HEK293 (cell line): Measurements from ENCODE around the gene RPS6KA5.

Experiments
- BCL11A ChIP-seq: fragments of 450-650 bp; formaldehyde crosslinking; IDR thresholded peaks from 2 replicates; pipeline ENCODE4 v1.5.1; 2016; ENCODE audit warnings: low read depth, missing biosample characterization, missing genetic modification characterization
- PRDM1 ChIP-seq: fragments of 450-650 bp; formaldehyde crosslinking; IDR thresholded peaks from 2 replicates; pipeline ENCODE4; 2016; ENCODE audit warnings: missing biosample characterization, missing genetic modification characterization
- SP3 ChIP-seq: fragments of 450-650 bp; formaldehyde crosslinking; IDR thresholded peaks from 2 replicates; pipeline ENCODE4 v1.5.1; 2016; ENCODE audit warnings: missing biosample characterization, missing genetic modification characterization
- ZBTB1 ChIP-seq: fragments of 450-650 bp; formaldehyde crosslinking; IDR thresholded peaks from 2 replicates; pipeline ENCODE4 v1.5.1; 2016; ENCODE audit warnings: missing biosample characterization, missing genetic modification characterization
- ZNF274 ChIP-seq, 2 experiments: fragments of 200-500 bp in 1 of 2; fragments of 450-650 bp in 1 of 2; sonication (Bioruptor generic) in 1 of 2; formaldehyde crosslinking in 1 of 2; IDR thresholded peaks; 2 replicates each; pipeline versions ENCODE4 v1.5.1 to v1.6.1; 2014 to 2016; ENCODE audit warnings: borderline replicate concordance in 1 of 2, inconsistent platforms in 1 of 2, low read length in 1 of 2, missing biosample characterization in 1 of 2, missing genetic modification characterization in 1 of 2
- ZNF341 ChIP-seq: fragments of 450-650 bp; formaldehyde crosslinking; IDR thresholded peaks from 2 replicates; pipeline ENCODE4; 2016; ENCODE audit warnings: low read depth, missing biosample characterization, missing genetic modification characterization
- ZNF366 ChIP-seq: fragments of 450-650 bp; formaldehyde crosslinking; conservative IDR thresholded peaks from 2 replicates; pipeline ENCODE4 v1.5.1; 2016; ENCODE audit warnings: missing biosample characterization, missing genetic modification characterization
- ZNF433 ChIP-seq: fragments of 450-650 bp; formaldehyde crosslinking; IDR thresholded peaks from 2 replicates; pipeline ENCODE4 v1.5.1; 2016; ENCODE audit warnings: missing biosample characterization, missing genetic modification characterization, low read depth
- TF ChIP-seq, protein P1 (sequence below): fragments of 450-650 bp; formaldehyde crosslinking; IDR thresholded peaks from 2 replicates; pipeline ENCODE4 v1.5.1; 2016; ENCODE audit warnings: missing biosample characterization, missing genetic modification characterization, borderline replicate concordance
- TF ChIP-seq, protein P2 (sequence below): fragments of 450-650 bp; formaldehyde crosslinking; IDR thresholded peaks from 2 replicates; pipeline ENCODE4 v1.5.1; 2016; ENCODE audit warnings: missing biosample characterization, missing genetic modification characterization
- TF ChIP-seq, protein P3 (sequence below): fragments of 450-650 bp; formaldehyde crosslinking; IDR thresholded peaks from 2 replicates; pipeline ENCODE4 v1.5.1; 2016; ENCODE audit warnings: missing biosample characterization, missing genetic modification characterization
- TF ChIP-seq, protein P4 (sequence below): fragments of 450-650 bp; formaldehyde crosslinking; IDR thresholded peaks from 2 replicates; pipeline ENCODE4 v1.5.1; 2016; ENCODE audit warnings: missing biosample characterization, missing genetic modification characterization
- TF ChIP-seq, protein P5 (sequence below): fragments of 450-650 bp; formaldehyde crosslinking; optimal IDR thresholded peaks from 2 replicates; pipeline ENCODE3; 2016; ENCODE audit warnings: missing biosample characterization, mild to moderate bottlenecking, missing genetic modification characterization

DNA sequence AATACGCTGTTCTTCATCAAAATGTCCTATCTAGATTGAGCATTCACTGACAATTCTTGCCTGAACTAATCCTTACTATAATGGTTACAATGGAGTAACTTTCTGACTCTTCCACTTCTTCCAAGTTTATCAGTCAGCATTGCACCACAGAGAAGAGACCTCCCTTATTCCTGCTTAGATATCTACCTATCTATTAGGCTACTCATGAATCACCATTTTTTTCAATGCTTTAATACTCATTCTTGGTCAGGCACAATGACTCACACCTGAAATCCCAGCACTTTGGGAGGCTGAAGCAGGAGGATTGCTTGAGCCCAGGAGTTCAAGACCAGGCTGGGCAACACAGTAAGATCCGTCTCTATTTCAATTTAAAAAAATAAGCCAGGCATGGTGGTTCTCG is 39.3 kb downstream of the RPS6KA5 start:
- TF ChIP-seq BCL11A (tag by site-specific recombination): no peak
- TF ChIP-seq, protein P1, sequence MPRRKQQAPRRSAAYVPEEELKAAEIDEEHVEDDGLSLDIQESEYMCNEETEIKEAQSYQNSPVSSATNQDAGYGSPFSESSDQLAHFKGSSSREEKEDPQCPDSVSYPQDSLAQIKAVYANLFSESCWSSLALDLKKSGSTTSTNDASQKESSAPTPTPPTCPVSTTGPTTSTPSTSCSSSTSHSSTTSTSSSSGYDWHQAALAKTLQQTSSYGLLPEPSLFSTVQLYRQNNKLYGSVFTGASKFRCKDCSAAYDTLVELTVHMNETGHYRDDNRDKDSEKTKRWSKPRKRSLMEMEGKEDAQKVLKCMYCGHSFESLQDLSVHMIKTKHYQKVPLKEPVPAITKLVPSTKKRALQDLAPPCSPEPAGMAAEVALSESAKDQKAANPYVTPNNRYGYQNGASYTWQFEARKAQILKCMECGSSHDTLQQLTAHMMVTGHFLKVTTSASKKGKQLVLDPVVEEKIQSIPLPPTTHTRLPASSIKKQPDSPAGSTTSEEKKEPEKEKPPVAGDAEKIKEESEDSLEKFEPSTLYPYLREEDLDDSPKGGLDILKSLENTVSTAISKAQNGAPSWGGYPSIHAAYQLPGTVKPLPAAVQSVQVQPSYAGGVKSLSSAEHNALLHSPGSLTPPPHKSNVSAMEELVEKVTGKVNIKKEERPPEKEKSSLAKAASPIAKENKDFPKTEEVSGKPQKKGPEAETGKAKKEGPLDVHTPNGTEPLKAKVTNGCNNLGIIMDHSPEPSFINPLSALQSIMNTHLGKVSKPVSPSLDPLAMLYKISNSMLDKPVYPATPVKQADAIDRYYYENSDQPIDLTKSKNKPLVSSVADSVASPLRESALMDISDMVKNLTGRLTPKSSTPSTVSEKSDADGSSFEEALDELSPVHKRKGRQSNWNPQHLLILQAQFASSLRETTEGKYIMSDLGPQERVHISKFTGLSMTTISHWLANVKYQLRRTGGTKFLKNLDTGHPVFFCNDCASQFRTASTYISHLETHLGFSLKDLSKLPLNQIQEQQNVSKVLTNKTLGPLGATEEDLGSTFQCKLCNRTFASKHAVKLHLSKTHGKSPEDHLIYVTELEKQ: no peak
- no peak for TF ChIP-seq ZNF366
- TF ChIP-seq ZNF433 (tag by site-specific recombination): no peak
- no peak for TF ChIP-seq PRDM1 (tag by site-specific recombination)
- TF ChIP-seq SP3 (tag by site-specific recombination): no peak
- TF ChIP-seq, protein P2, sequence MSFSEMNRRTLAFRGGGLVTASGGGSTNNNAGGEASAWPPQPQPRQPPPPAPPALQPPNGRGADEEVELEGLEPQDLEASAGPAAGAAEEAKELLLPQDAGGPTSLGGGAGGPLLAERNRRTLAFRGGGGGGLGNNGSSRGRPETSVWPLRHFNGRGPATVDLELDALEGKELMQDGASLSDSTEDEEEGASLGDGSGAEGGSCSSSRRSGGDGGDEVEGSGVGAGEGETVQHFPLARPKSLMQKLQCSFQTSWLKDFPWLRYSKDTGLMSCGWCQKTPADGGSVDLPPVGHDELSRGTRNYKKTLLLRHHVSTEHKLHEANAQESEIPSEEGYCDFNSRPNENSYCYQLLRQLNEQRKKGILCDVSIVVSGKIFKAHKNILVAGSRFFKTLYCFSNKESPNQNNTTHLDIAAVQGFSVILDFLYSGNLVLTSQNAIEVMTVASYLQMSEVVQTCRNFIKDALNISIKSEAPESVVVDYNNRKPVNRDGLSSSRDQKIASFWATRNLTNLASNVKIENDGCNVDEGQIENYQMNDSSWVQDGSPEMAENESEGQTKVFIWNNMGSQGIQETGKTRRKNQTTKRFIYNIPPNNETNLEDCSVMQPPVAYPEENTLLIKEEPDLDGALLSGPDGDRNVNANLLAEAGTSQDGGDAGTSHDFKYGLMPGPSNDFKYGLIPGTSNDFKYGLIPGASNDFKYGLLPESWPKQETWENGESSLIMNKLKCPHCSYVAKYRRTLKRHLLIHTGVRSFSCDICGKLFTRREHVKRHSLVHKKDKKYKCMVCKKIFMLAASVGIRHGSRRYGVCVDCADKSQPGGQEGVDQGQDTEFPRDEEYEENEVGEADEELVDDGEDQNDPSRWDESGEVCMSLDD: no peak
- TF ChIP-seq, protein P3, sequence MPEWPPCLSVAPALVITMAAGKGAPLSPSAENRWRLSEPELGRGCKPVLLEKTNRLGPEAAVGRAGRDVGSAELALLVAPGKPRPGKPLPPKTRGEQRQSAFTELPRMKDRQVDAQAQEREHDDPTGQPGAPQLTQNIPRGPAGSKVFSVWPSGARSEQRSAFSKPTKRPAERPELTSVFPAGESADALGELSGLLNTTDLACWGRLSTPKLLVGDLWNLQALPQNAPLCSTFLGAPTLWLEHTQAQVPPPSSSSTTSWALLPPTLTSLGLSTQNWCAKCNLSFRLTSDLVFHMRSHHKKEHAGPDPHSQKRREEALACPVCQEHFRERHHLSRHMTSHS (tag by site-specific recombination): no peak
- TF ChIP-seq, protein P4, sequence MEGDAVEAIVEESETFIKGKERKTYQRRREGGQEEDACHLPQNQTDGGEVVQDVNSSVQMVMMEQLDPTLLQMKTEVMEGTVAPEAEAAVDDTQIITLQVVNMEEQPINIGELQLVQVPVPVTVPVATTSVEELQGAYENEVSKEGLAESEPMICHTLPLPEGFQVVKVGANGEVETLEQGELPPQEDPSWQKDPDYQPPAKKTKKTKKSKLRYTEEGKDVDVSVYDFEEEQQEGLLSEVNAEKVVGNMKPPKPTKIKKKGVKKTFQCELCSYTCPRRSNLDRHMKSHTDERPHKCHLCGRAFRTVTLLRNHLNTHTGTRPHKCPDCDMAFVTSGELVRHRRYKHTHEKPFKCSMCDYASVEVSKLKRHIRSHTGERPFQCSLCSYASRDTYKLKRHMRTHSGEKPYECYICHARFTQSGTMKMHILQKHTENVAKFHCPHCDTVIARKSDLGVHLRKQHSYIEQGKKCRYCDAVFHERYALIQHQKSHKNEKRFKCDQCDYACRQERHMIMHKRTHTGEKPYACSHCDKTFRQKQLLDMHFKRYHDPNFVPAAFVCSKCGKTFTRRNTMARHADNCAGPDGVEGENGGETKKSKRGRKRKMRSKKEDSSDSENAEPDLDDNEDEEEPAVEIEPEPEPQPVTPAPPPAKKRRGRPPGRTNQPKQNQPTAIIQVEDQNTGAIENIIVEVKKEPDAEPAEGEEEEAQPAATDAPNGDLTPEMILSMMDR (tag by site-specific recombination): no peak
- TF ChIP-seq, protein P5, sequence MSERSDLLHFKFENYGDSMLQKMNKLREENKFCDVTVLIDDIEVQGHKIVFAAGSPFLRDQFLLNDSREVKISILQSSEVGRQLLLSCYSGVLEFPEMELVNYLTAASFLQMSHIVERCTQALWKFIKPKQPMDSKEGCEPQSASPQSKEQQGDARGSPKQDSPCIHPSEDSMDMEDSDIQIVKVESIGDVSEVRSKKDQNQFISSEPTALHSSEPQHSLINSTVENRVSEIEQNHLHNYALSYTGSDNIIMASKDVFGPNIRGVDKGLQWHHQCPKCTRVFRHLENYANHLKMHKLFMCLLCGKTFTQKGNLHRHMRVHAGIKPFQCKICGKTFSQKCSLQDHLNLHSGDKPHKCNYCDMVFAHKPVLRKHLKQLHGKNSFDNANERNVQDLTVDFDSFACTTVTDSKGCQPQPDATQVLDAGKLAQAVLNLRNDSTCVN (tag by site-specific recombination): no peak
- no peak for TF ChIP-seq ZBTB1 (tag by site-specific recombination)
- TF ChIP-seq ZNF274 (IDR thresholded peaks at IDR 0.05; ENCODE audit: low read length): no peak
- no peak for TF ChIP-seq ZNF274 (tag by site-specific recombination; IDR thresholded peaks at IDR 0.05; ENCODE audit: borderline replicate concordance)
- TF ChIP-seq ZNF341 (tag by site-specific recombination): no peak
